ENCODE data around the gene CPN2. TPM values are rescaled to one million over a fixed set of nuclear protein-coding genes. Genes with fewer than 3 reads are reported as not detected.

Gene CPN2
- polyA plus RNA-seq, 1 donor from 2014 or later, result not detected

- H3F3A ChIP-seq (ENCODE audit: insufficient read depth, low read length, poor library complexity, severe bottlenecking), result no peaks in the 10 kb centered on the region
- no peak overlapping the region for H2AFZ ChIP-seq (ENCODE audit: low read depth, low read length)
- TF ChIP-seq EP300 (conservative IDR thresholded peaks at IDR 0.05; ENCODE audit: poor library complexity, severe bottlenecking), result no peak
- TF ChIP-seq SMC3 (conservative IDR thresholded peaks at IDR 0.05; ENCODE audit: poor library complexity), result no peak
- TF ChIP-seq EZH2 (IDR thresholded peaks at IDR 0.05; ENCODE audit: borderline replicate concordance, insufficient read depth, low read length, poor library complexity, severe bottlenecking), result no peak
- TF ChIP-seq POLR2AphosphoS5 (IDR thresholded peaks at IDR 0.05), result no peak
- no peak for TF ChIP-seq RAD21 (conservative IDR thresholded peaks at IDR 0.05)
- no peak for TF ChIP-seq TAF1 (IDR thresholded peaks at IDR 0.05; ENCODE audit: low read depth)
- TF ChIP-seq, protein P1, sequence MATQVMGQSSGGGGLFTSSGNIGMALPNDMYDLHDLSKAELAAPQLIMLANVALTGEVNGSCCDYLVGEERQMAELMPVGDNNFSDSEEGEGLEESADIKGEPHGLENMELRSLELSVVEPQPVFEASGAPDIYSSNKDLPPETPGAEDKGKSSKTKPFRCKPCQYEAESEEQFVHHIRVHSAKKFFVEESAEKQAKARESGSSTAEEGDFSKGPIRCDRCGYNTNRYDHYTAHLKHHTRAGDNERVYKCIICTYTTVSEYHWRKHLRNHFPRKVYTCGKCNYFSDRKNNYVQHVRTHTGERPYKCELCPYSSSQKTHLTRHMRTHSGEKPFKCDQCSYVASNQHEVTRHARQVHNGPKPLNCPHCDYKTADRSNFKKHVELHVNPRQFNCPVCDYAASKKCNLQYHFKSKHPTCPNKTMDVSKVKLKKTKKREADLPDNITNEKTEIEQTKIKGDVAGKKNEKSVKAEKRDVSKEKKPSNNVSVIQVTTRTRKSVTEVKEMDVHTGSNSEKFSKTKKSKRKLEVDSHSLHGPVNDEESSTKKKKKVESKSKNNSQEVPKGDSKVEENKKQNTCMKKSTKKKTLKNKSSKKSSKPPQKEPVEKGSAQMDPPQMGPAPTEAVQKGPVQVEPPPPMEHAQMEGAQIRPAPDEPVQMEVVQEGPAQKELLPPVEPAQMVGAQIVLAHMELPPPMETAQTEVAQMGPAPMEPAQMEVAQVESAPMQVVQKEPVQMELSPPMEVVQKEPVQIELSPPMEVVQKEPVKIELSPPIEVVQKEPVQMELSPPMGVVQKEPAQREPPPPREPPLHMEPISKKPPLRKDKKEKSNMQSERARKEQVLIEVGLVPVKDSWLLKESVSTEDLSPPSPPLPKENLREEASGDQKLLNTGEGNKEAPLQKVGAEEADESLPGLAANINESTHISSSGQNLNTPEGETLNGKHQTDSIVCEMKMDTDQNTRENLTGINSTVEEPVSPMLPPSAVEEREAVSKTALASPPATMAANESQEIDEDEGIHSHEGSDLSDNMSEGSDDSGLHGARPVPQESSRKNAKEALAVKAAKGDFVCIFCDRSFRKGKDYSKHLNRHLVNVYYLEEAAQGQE (IDR thresholded peaks at IDR 0.05; ENCODE audit: borderline replicate concordance), result no peak
- no peak for TF ChIP-seq MXI1 (conservative IDR thresholded peaks at IDR 0.05; ENCODE audit: poor library complexity, severe bottlenecking)
- TF ChIP-seq, protein P2, sequence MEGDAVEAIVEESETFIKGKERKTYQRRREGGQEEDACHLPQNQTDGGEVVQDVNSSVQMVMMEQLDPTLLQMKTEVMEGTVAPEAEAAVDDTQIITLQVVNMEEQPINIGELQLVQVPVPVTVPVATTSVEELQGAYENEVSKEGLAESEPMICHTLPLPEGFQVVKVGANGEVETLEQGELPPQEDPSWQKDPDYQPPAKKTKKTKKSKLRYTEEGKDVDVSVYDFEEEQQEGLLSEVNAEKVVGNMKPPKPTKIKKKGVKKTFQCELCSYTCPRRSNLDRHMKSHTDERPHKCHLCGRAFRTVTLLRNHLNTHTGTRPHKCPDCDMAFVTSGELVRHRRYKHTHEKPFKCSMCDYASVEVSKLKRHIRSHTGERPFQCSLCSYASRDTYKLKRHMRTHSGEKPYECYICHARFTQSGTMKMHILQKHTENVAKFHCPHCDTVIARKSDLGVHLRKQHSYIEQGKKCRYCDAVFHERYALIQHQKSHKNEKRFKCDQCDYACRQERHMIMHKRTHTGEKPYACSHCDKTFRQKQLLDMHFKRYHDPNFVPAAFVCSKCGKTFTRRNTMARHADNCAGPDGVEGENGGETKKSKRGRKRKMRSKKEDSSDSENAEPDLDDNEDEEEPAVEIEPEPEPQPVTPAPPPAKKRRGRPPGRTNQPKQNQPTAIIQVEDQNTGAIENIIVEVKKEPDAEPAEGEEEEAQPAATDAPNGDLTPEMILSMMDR (IDR thresholded peaks at IDR 0.05; ENCODE audit: poor library complexity, severe bottlenecking), result no peak
- H3K27me3 ChIP-seq (ENCODE audit: insufficient read depth, low read depth, low read length), result no peaks in the 10 kb centered on the region
- no peaks in the 10 kb centered on the region for H4K20me1 ChIP-seq (ENCODE audit: insufficient read depth)
- H3K9me3 ChIP-seq (ENCODE audit: low read length), result peaks cover 3% of the 10 kb centered on the region
- no peak overlapping the region for H3K9ac ChIP-seq (ENCODE audit: low read length)
- H3K4me3 ChIP-seq (ENCODE audit: low read length), result no peak overlapping the region
- H3K9me2 ChIP-seq (ENCODE audit: insufficient read depth, low read length), result no peaks in the 10 kb centered on the region
- H3K4me2 ChIP-seq (ENCODE audit: low read length), result no peak overlapping the region
- H3K79me2 ChIP-seq (replicated peaks; ENCODE audit: insufficient read depth, low read length), result no peaks in the 10 kb centered on the region
- no peak overlapping the region for H3K27ac ChIP-seq (ENCODE audit: low read length)
- no peaks in the 10 kb centered on the region for H3K36me3 ChIP-seq (ENCODE audit: insufficient read depth, low read length)
Observed at GRCh38 chr3:194381460-194381875, 30.3 kb upstream of the CPN2 start.

GRCh38 chr3:194380326-194380725, 29.2 kb upstream of the CPN2 start:
- H3K27ac ChIP-seq (ENCODE audit: low read length), result no peak overlapping the region
- H4K20me1 ChIP-seq (ENCODE audit: insufficient read depth), result no peaks in the 10 kb centered on the region
- TF ChIP-seq EP300 (conservative IDR thresholded peaks at IDR 0.05; ENCODE audit: poor library complexity, severe bottlenecking), result peak; percentile 21
- no peak for TF ChIP-seq RAD21 (conservative IDR thresholded peaks at IDR 0.05)
- H3K4me3 ChIP-seq (ENCODE audit: low read length), result peak overlapping the region; percentile 17
- no peaks in the 10 kb centered on the region for H3F3A ChIP-seq (ENCODE audit: insufficient read depth, low read length, poor library complexity, severe bottlenecking)
- H3K9ac ChIP-seq (ENCODE audit: low read length), result no peak overlapping the region
- no peaks in the 10 kb centered on the region for H3K36me3 ChIP-seq (ENCODE audit: insufficient read depth, low read length)
- H3K9me2 ChIP-seq (ENCODE audit: insufficient read depth, low read length), result no peaks in the 10 kb centered on the region
- no peaks in the 10 kb centered on the region for H3K27me3 ChIP-seq (ENCODE audit: insufficient read depth, low read depth, low read length)
- no peak overlapping the region for H2AFZ ChIP-seq (ENCODE audit: low read depth, low read length)
- H3K79me2 ChIP-seq (replicated peaks; ENCODE audit: insufficient read depth, low read length), result no peaks in the 10 kb centered on the region
- H3K9me3 ChIP-seq (ENCODE audit: low read length), result no peaks in the 10 kb centered on the region
- H3K4me2 ChIP-seq (ENCODE audit: low read length), result no peak overlapping the region

- Histone ChIP-seq H3K9me3 (ENCODE audit: low read length) (no peaks in the 10 kb centered on the region), H2AFZ (ENCODE audit: low read depth, low read length) (no peak overlapping the region), H3K36me3 (ENCODE audit: insufficient read depth, low read length) (no peaks in the 10 kb centered on the region), H3K4me3 (ENCODE audit: low read length) (no peak overlapping the region), H4K20me1 (ENCODE audit: insufficient read depth) (no peaks in the 10 kb centered on the region), H3K9me2 (ENCODE audit: insufficient read depth, low read length) (no peaks in the 10 kb centered on the region), H3K79me2 (replicated peaks; ENCODE audit: insufficient read depth, low read length) (no peaks in the 10 kb centered on the region), H3K4me2 (ENCODE audit: low read length) (no peak overlapping the region), H3K9ac (ENCODE audit: low read length) (no peak overlapping the region), H3K27ac (ENCODE audit: low read length) (no peak overlapping the region), H3F3A (ENCODE audit: insufficient read depth, low read length, poor library complexity, severe bottlenecking) (no peaks in the 10 kb centered on the region), H3K27me3 (ENCODE audit: insufficient read depth, low read depth, low read length) (no peaks in the 10 kb centered on the region)
- TF ChIP-seq, protein P2 (IDR thresholded peaks at IDR 0.05; ENCODE audit: poor library complexity, severe bottlenecking), result no peak
- TF ChIP-seq EZH2 (IDR thresholded peaks at IDR 0.05; ENCODE audit: borderline replicate concordance, insufficient read depth, low read length, poor library complexity, severe bottlenecking) (no peak), RAD21 (conservative IDR thresholded peaks at IDR 0.05) (no peak), EP300 (conservative IDR thresholded peaks at IDR 0.05; ENCODE audit: poor library complexity, severe bottlenecking) (no peak)
- TF ChIP-seq, protein P1 (IDR thresholded peaks at IDR 0.05; ENCODE audit: borderline replicate concordance), result no peak
Observed at GRCh38 chr3:194379651-194380050, 28.5 kb upstream of the CPN2 start.
